Right lobe of liver (tissue), 4 donors: Measurements from ENCODE around the gene NIPAL1.

Experiments
- POLR2A ChIP-seq: fragments of 450-650 bp; IDR thresholded peaks from one replicate; pipeline ENCODE4 v1.6.1; 2017; ENCODE audit warnings: antibody characterized with exemption, mild to moderate bottlenecking
- TF ChIP-seq, protein P1 (sequence below), 4 donors: fragments of 200-600 bp in 3 of 4; fragments of 450-650 bp in 1 of 4; IDR thresholded peaks; one replicate each; pipeline versions ENCODE4 v1.5.1 to v1.8.0; 2016 to 2022; ENCODE audit warnings: antibody characterized with exemption in 4 of 4, mild to moderate bottlenecking in 2 of 4
- donor health status: DM: no; HTN: no; CAD: no.
- donor health status: DM: no; HTN: no; CAD: no.
- donor health status: DM: no; HTN: yes; CAD: no.

DNA sequence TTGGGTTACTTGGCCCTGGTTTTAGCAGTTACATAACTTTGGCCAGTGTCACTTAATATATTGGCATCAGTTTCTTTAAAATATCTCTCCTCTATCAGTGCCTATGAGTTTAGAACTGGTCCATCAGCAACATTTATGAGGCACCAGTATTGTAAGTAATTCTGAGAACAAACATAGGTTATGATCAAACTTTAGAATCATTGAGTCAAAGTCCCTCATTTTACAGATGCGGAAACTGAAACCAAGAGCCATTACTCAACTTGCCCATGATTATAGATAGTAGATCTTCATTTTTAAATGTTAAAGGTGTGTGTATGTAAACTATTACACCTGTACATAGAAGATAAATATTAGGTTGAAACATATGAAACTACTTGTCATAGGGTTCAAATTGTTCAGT, 4.5 kb downstream of the NIPAL1 start:
- TF ChIP-seq, protein P1, sequence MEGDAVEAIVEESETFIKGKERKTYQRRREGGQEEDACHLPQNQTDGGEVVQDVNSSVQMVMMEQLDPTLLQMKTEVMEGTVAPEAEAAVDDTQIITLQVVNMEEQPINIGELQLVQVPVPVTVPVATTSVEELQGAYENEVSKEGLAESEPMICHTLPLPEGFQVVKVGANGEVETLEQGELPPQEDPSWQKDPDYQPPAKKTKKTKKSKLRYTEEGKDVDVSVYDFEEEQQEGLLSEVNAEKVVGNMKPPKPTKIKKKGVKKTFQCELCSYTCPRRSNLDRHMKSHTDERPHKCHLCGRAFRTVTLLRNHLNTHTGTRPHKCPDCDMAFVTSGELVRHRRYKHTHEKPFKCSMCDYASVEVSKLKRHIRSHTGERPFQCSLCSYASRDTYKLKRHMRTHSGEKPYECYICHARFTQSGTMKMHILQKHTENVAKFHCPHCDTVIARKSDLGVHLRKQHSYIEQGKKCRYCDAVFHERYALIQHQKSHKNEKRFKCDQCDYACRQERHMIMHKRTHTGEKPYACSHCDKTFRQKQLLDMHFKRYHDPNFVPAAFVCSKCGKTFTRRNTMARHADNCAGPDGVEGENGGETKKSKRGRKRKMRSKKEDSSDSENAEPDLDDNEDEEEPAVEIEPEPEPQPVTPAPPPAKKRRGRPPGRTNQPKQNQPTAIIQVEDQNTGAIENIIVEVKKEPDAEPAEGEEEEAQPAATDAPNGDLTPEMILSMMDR (IDR thresholded peaks at IDR 0.05): no peak
- no peak for TF ChIP-seq POLR2A
